Thyroid gland (tissue), 4 donors: ENCODE measurements around the gene HPCA. TPM values are rescaled to one million over a fixed set of nuclear protein-coding genes. Genes with fewer than 3 reads are reported as not detected.

Experiments used
- DNase-seq, 2 donors: peaks; one replicate each; pipeline ENCODE4 v3.0.0-alpha.2; 2019
- H3K27ac ChIP-seq, 3 donors: fragments of 200-600 bp; sonication (generic); 1 replicate in 2 of 3; 2 replicates in 1 of 3; pipeline ENCODE4 v1.5.1; 2016 to 2019; ENCODE audit warnings: mild to moderate bottlenecking in 1 of 3, moderate library complexity in 1 of 3
- H3K27me3 ChIP-seq: fragments of 200-600 bp; sonication (generic); one replicate; pipeline ENCODE4 v1.5.1; 2019
- H3K36me3 ChIP-seq, 2 donors: fragments of 200-600 bp; sonication (generic); one replicate each; pipeline ENCODE4 v1.5.1; 2016 to 2019
- H3K4me1 ChIP-seq, 2 donors: fragments of 200-600 bp; sonication (generic); one replicate each; pipeline ENCODE4 v1.5.1; 2017 to 2019
- H3K4me3 ChIP-seq, 3 donors: fragments of 200-600 bp; sonication (generic); replicated peaks in 1 of 3; 1 replicate in 2 of 3; 2 replicates in 1 of 3; pipeline ENCODE4 v1.5.1; 2016; ENCODE audit warnings: mild to moderate bottlenecking in 1 of 3
- H3K9me3 ChIP-seq: fragments of 200-600 bp; sonication (generic); one replicate; pipeline ENCODE4 v1.5.1; 2017
- CTCF ChIP-seq, 6 experiments: fragments of 200-600 bp in 3 of 6; fragments of 450-650 bp in 3 of 6; sonication (generic) in 3 of 6; IDR thresholded peaks; one replicate each; pipeline ENCODE4 v1.5.1; 2016 to 2019; ENCODE audit warnings: antibody characterized with exemption in 6 of 6, mild to moderate bottlenecking in 2 of 6, inconsistent platforms in 1 of 6, moderate library complexity in 1 of 6
- POLR2A ChIP-seq, 2 donors: fragments of 450-650 bp; IDR thresholded peaks; one replicate each; pipeline ENCODE4 v1.6.1; 2017; ENCODE audit warnings: antibody characterized with exemption in 2 of 2, mild to moderate bottlenecking in 2 of 2, moderate library complexity in 1 of 2
- WGBS, 2 donors: methylation state at CpG; one replicate each; pipeline ENCODE4 v1.1.5; 2017; 5-methylcytosine and 5-hydroxymethylcytosine counted together
- intact Hi-C: fragments of 100-400 bp; cut with DNase I; formaldehyde crosslinking; loops from one replicate; pipeline ENCODE4 v1.15.1; 2023
- total RNA-seq, 4 donors: library from RNA; depleted of rRNA; stranded (reverse); fragments of >200 nt; gene quantifications; one replicate each; pipeline ENCODE4 v1.2.3, GENCODE V29; 2016

HPCA gene
- total RNA-seq, 4 donors from 2014 or later = not detected

- no peak for DNase-seq
- no peaks in the 10 kb centered on the region for H3K36me3 ChIP-seq
- no peak overlapping the region for H3K4me3 ChIP-seq
- no peaks in the 10 kb centered on the region for H3K9me3 ChIP-seq
- H3K27ac ChIP-seq = no peak overlapping the region
- intact Hi-C loops = no loop called here
- no peak for TF ChIP-seq CTCF (IDR thresholded peaks at IDR 0.05)
- no peak for TF ChIP-seq POLR2A (IDR thresholded peaks at IDR 0.05)
- 96 to 97% methylated on average over 21 to 25 of the region's 26 CpGs for WGBS, 2 donors
- H3K27me3 ChIP-seq = no peaks in the 10 kb centered on the region
- peaks cover 9 to 17% of the 10 kb centered on the region in 2 donors for H3K4me1 ChIP-seq
Observed at GRCh38 chr1:32895325-32896215, 9.3 kb downstream of the HPCA start.

GRCh38 chr1:32896451-32896850 lies 10.2 kb downstream of the HPCA start:
- Histone ChIP-seq H3K4me1 (peaks cover 13 to 21% of the 10 kb centered on the region in 2 donors), H3K27me3 (no peaks in the 10 kb centered on the region), H3K27ac (no peak overlapping the region), H3K9me3 (no peaks in the 10 kb centered on the region), H3K36me3 (no peaks in the 10 kb centered on the region), H3K4me3 (no peak overlapping the region)
- intact Hi-C loops = no loop called here
- DNase-seq = no peak
- TF ChIP-seq CTCF (IDR thresholded peaks at IDR 0.05) (no peak), POLR2A (IDR thresholded peaks at IDR 0.05) (no peak)
- WGBS, 2 donors = 61 to 73% methylated on average over 5 of the region's 5 CpGs

- intact Hi-C loops = no loop called here
- DNase-seq = no peak
- H3K36me3 ChIP-seq = no peaks in the 10 kb centered on the region
- H3K4me1 ChIP-seq = peaks cover 17 to 21% of the 10 kb centered on the region in 2 donors
- H3K27me3 ChIP-seq = no peaks in the 10 kb centered on the region
- H3K9me3 ChIP-seq = no peaks in the 10 kb centered on the region
- no peak overlapping the region for H3K27ac ChIP-seq
- TF ChIP-seq POLR2A (IDR thresholded peaks at IDR 0.05) (no peak), CTCF (IDR thresholded peaks at IDR 0.05) (no peak)
- H3K4me3 ChIP-seq = no peak overlapping the region
- WGBS, 2 donors = 81 to 87% methylated on average over 11 of the region's 11 CpGs
Observed at GRCh38 chr1:32897082-32898049, 11.1 kb downstream of the HPCA start.

GRCh38 chr1:32898056-32898455 lies 11.8 kb downstream of the HPCA start:
- no peak for DNase-seq
- no peaks in the 10 kb centered on the region for H3K9me3 ChIP-seq
- 94 to 96% methylated on average over 8 to 9 of the region's 9 CpGs for WGBS, 2 donors
- no peak overlapping the region for H3K27ac ChIP-seq
- peaks cover 17% of the 10 kb centered on the region in 2 donors for H3K4me1 ChIP-seq
- intact Hi-C loops = no loop called here
- H3K36me3 ChIP-seq = no peaks in the 10 kb centered on the region
- no peaks in the 10 kb centered on the region for H3K27me3 ChIP-seq
- H3K4me3 ChIP-seq = no peak overlapping the region
- no peak for TF ChIP-seq POLR2A (IDR thresholded peaks at IDR 0.05)
- TF ChIP-seq CTCF (IDR thresholded peaks at IDR 0.05) = no peak
